GM23248 (cell line): Measurements from ENCODE around the gene UNC5A.

ENCODE experiments used
- EZH2 ChIP-seq: fragments of 200-600 bp; sonication (generic); IDR thresholded peaks from 2 replicates; pipeline ENCODE4 v1.6.1; 2018; ENCODE audit warnings: antibody characterized with exemption, mild to moderate bottlenecking; ENCODE audit not compliant: insufficient read depth, poor library complexity, severe bottlenecking
- EZH2phosphoT487 ChIP-seq: fragments of 200-600 bp; sonication (generic); IDR thresholded peaks from 2 replicates; pipeline ENCODE4 v1.6.1; 2018; ENCODE audit warnings: antibody characterized with exemption, moderate library complexity, mild to moderate bottlenecking, low read depth; ENCODE audit not compliant: insufficient read depth

- TF ChIP-seq EZH2 (no peak), EZH2phosphoT487 (no peak)
These were observed 44.7 kb upstream of the UNC5A start for GRCh38 chr5:176765687-176766086.
